GM06990 (cell line): ENCODE measurements around the gene KRTAP10-10.
"Not testable (repeated sequence)": the region's sequence is repeated elsewhere in the genome, so short reads cannot be mapped to it uniquely, and the experiment has no call there.

ENCODE experiments used
- DNase-seq: peaks from one replicate; pipeline ENCODE4 v3.0.0-alpha.2; 2011; ENCODE audit not compliant: insufficient read length; ENCODE audit errors: extremely low read depth
- H3K27me3 ChIP-seq: replicated peaks from 2 replicates; pipeline ENCODE4 v1.6.0; 2011; ENCODE audit warnings: low read length; ENCODE audit not compliant: control insufficient read depth, insufficient read depth
- H3K36me3 ChIP-seq: 2 replicates; pipeline ENCODE4 v1.5.1; 2011; ENCODE audit warnings: low read length; ENCODE audit not compliant: control insufficient read depth, insufficient read depth
- H3K4me3 ChIP-seq: replicated peaks from 2 replicates; pipeline ENCODE4 v1.5.1; 2011; ENCODE audit warnings: low read depth, mild to moderate bottlenecking, control low read depth, low read length
- CTCF ChIP-seq: IDR thresholded peaks from 2 replicates; pipeline ENCODE4 v1.5.1; 2011; ENCODE audit warnings: low read length, control low read depth, mild to moderate bottlenecking, inconsistent platforms; ENCODE audit not compliant: insufficient read depth, poor library complexity, severe bottlenecking

Gene KRTAP10-10

GRCh38 chr21:44637018-44637850, at the start of gene KRTAP10-10:
KRTAP10-10 (plus strand) TSS chr21:44637356; CDS start chr21:44637418, 62 bp downstream.
- Histone ChIP-seq H3K27me3 (no peaks in the 10 kb centered on the region), H3K36me3 (no peaks in the 10 kb centered on the region), H3K4me3 (no peak within 1 kb of the TSS)
- no peak for DNase-seq
- no peak for TF ChIP-seq CTCF

- no peak for DNase-seq
- H3K36me3 ChIP-seq = no peaks in the 10 kb centered on the region
- TF ChIP-seq CTCF = no peak
- H3K4me3 ChIP-seq = no peak overlapping the region
- H3K27me3 ChIP-seq = no peaks in the 10 kb centered on the region
Observed at GRCh38 chr21:44589094-44589493, 48.1 kb upstream of the KRTAP10-10 start.

GRCh38 chr21:44589586-44590305, 47.4 kb upstream of the KRTAP10-10 start:
- no peak overlapping the region for H3K4me3 ChIP-seq
- no peaks in the 10 kb centered on the region for H3K27me3 ChIP-seq
- no peak for TF ChIP-seq CTCF
- no peaks in the 10 kb centered on the region for H3K36me3 ChIP-seq
- no peak for DNase-seq

- no peak overlapping the region for H3K4me3 ChIP-seq
- TF ChIP-seq CTCF = no peak
Observed at GRCh38 chr21:44590311-44590721, 46.8 kb upstream of the KRTAP10-10 start.

GRCh38 chr21:44590897-44591800, 46.0 kb upstream of the KRTAP10-10 start:
- not testable (repeated sequence) for H3K27me3 ChIP-seq, H3K36me3 ChIP-seq, H3K4me3 ChIP-seq, DNase-seq

More at GRCh38 chr21:44590311-44590721, 46.8 kb upstream of the KRTAP10-10 start:
- Histone ChIP-seq H3K36me3 (no peaks in the 10 kb centered on the region), H3K27me3 (no peaks in the 10 kb centered on the region)
- no peak for DNase-seq

GRCh38 chr21:44591801-44592130, 45.4 kb upstream of the KRTAP10-10 start:
- not testable (repeated sequence) for H3K27me3 ChIP-seq, DNase-seq, H3K36me3 ChIP-seq, H3K4me3 ChIP-seq
